Measurements from ENCODE around the gene OR52E1.
"Not testable (repeated sequence)": the region's sequence is repeated elsewhere in the genome, so short reads cannot be mapped to it uniquely, and the experiment has no call there.

OR52E1 gene

GRCh38 chr11:5069272-5069671, at the start of gene OR52E1:
TSS of gene OR52E1 (plus strand) at chr11:5069572.
- no peak for DNase-seq (ENCODE audit: low read depth in 2 of 2)

GRCh38 chr11:5021996-5022395, 47.4 kb upstream of the OR52E1 start:
- DNase-seq (ENCODE audit: low read depth in 2 of 2) = no peak

- no peak for DNase-seq (ENCODE audit: low read depth in 2 of 2)
Measured at GRCh38 chr11:5036669-5037068, 32.7 kb upstream of the OR52E1 start.

GRCh38 chr11:5037926-5038325, 31.4 kb upstream of the OR52E1 start:
- DNase-seq (ENCODE audit: low read depth in 2 of 2) = no peak

- no peak for DNase-seq (ENCODE audit: low read depth in 2 of 2)
Measured at GRCh38 chr11:5038341-5038740, 31.0 kb upstream of the OR52E1 start.

- DNase-seq (ENCODE audit: low read depth in 2 of 2) = no peak
Measured at GRCh38 chr11:5040876-5041275, 28.5 kb upstream of the OR52E1 start.

GRCh38 chr11:5042091-5042490, 27.3 kb upstream of the OR52E1 start:
- no peak for DNase-seq (ENCODE audit: low read depth in 2 of 2)

- no peak for DNase-seq (ENCODE audit: low read depth in 2 of 2)
Measured at GRCh38 chr11:5043380-5043779, 26.0 kb upstream of the OR52E1 start.

- no peak for DNase-seq (ENCODE audit: low read depth in 2 of 2)
Measured at GRCh38 chr11:5046226-5046625, 23.1 kb upstream of the OR52E1 start, which contains the start of gene OR52J3. TSS of gene OR52J3 (plus strand) at chr11:5046526. CDS start at chr11:5046526, 0 bp downstream.

GRCh38 chr11:5046754-5047330, 22.5 kb upstream of the OR52E1 start:
- no peak for DNase-seq (ENCODE audit: low read depth in 2 of 2)

- DNase-seq (ENCODE audit: low read depth in 2 of 2) = not testable (repeated sequence)
Measured at GRCh38 chr11:5058679-5059078, 10.7 kb upstream of the OR52E1 start.

GRCh38 chr11:5059391-5059790, 10.0 kb upstream of the OR52E1 start, which contains the start of gene OR52E2:
TSS of gene OR52E2 (minus strand) at chr11:5059627. CDS start at chr11:5059627, 0 bp downstream.
- DNase-seq (ENCODE audit: low read depth in 2 of 2) = no peak

GRCh38 chr11:5065027-5065426, 4.3 kb upstream of the OR52E1 start:
- DNase-seq (ENCODE audit: low read depth in 2 of 2) = no peak

GRCh38 chr11:5071799-5072198, 2.4 kb downstream of the OR52E1 start:
- DNase-seq (ENCODE audit: low read depth in 2 of 2) = no peak

- no peak for DNase-seq (ENCODE audit: low read depth in 2 of 2)
Measured at GRCh38 chr11:5081405-5081804, 12.0 kb downstream of the OR52E1 start.

- DNase-seq (ENCODE audit: low read depth in 2 of 2) = no peak
Measured at GRCh38 chr11:5083602-5084001, 14.2 kb downstream of the OR52E1 start.

GRCh38 chr11:5088556-5088955, 19.2 kb downstream of the OR52E1 start:
- DNase-seq (ENCODE audit: low read depth in 2 of 2) = no peak

- DNase-seq (ENCODE audit: low read depth in 2 of 2) = no peak
Measured at GRCh38 chr11:5090668-5091067, 21.3 kb downstream of the OR52E1 start.

- no peak for DNase-seq (ENCODE audit: low read depth in 2 of 2)
Measured at GRCh38 chr11:5092821-5093585, 23.6 kb downstream of the OR52E1 start.

GRCh38 chr11:5096011-5096410, 26.6 kb downstream of the OR52E1 start:
- no peak for DNase-seq (ENCODE audit: low read depth in 2 of 2)

- DNase-seq (ENCODE audit: low read depth in 2 of 2) = no peak
Measured at GRCh38 chr11:5102246-5102645, 32.9 kb downstream of the OR52E1 start.

GRCh38 chr11:5103066-5103465, 33.7 kb downstream of the OR52E1 start:
- DNase-seq (ENCODE audit: low read depth in 2 of 2) = no peak

- DNase-seq (ENCODE audit: low read depth in 2 of 2) = no peak
Measured at GRCh38 chr11:5107285-5107684, 37.9 kb downstream of the OR52E1 start.

Data from stimulated activated CD8-positive, alpha-beta memory T cell treated with anti-CD3 and anti-CD28 coated beads, Interleukin-7, amount 100 ng/mL, for 1 hour (primary cell).